Skeletal muscle tissue (tissue), 4 donors: ENCODE results near the gene MAPK14. TPM values are rescaled to one million over a fixed set of nuclear protein-coding genes. Genes with fewer than 3 reads are reported as not detected.
A peak's percentile ranks its signal among the peaks of the same experiment; 100 is the strongest.

Experiments
- H3K27ac ChIP-seq: one replicate; pipeline ENCODE4 v1.7.0; 2013; ENCODE audit warnings: mild to moderate bottlenecking, low read depth, low read length, inconsistent platforms
- H3K27me3 ChIP-seq, 3 donors: one replicate each; pipeline ENCODE4 v1.7.0; 2013; ENCODE audit warnings: low read length in 3 of 3; ENCODE audit not compliant: control insufficient read depth in 3 of 3, insufficient read depth in 3 of 3
- H3K36me3 ChIP-seq, 3 donors: one replicate each; pipeline ENCODE4 v1.7.0; 2013; ENCODE audit warnings: low read length in 3 of 3; ENCODE audit not compliant: control insufficient read depth in 3 of 3, insufficient read depth in 3 of 3
- H3K4me1 ChIP-seq, 3 donors: one replicate each; pipeline ENCODE4 v1.7.0; 2013; ENCODE audit warnings: low read length in 3 of 3, mild to moderate bottlenecking in 3 of 3; ENCODE audit not compliant: control insufficient read depth in 3 of 3, insufficient read depth in 3 of 3
- H3K4me3 ChIP-seq, 3 donors: one replicate each; pipeline ENCODE4 v1.7.0; 2013; ENCODE audit warnings: low read length in 3 of 3
- H3K9ac ChIP-seq, 3 donors: one replicate each; pipeline ENCODE4 v1.7.0; 2013; ENCODE audit warnings: low read length in 3 of 3, mild to moderate bottlenecking in 3 of 3, moderate library complexity in 2 of 3, low read depth in 1 of 3
- H3K9me3 ChIP-seq, 3 donors: one replicate each; pipeline ENCODE4 v1.7.0; 2013; ENCODE audit warnings: low read length in 3 of 3; ENCODE audit not compliant: control insufficient read depth in 3 of 3
- total RNA-seq: library from RNA; depleted of rRNA; stranded (reverse); fragments of >200 nt; gene quantifications from one replicate; pipeline ENCODE4 v1.2.3, GENCODE V29; 2014
- donor health status: Osteomylitis.

Gene MAPK14
- total RNA-seq, 1 donor from 2014 or later = 38.1 TPM

DNA sequence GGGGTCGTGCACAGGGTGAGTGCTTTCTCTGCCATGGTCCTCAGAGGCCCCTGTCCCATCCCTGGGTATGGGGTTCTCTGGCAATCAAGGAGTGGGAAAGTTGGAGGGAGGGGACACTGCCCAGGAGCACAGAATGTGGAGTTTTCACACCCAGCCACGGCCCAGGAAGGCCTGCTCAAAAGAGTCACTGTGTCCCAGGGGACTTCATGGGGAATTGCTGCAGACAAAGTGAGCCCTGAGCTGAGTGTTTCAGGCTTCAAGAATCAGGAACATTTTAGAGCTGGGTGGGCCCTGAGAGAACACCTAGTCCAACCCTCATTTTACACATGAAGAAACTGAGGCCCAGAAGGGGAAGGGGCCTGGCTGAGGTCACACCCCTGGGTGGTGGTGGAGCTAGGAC lies 108.4 kb downstream of the MAPK14 start:
- H3K27ac ChIP-seq = no peak overlapping the region
- peaks cover 0 to 22% (median 21%) of the 10 kb centered on the region in 3 donors for H3K27me3 ChIP-seq
- peaks cover 0 to 3% (median 0%) of the 10 kb centered on the region in 3 donors for H3K36me3 ChIP-seq
- no peak overlapping the region for H3K4me3 ChIP-seq
- peaks cover 10 to 25% (median 25%) of the 10 kb centered on the region in 3 donors for H3K4me1 ChIP-seq
- H3K9me3 ChIP-seq = no peaks in the 10 kb centered on the region
- no peak overlapping the region for H3K9ac ChIP-seq

DNA sequence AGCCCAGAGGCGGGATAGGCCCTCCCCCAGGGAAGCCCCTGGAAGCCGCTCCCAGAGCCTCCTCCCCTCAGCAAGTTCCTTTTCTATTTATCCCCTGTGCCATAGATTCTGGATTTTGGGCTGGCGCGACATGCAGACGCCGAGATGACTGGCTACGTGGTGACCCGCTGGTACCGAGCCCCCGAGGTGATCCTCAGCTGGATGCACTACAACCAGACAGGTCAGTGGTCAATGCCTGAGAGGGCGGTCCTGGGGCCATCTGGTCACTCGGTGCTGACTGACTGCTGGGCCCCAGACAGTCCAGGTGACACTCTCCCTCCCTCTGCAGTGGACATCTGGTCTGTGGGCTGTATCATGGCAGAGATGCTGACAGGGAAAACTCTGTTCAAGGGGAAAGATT lies 108.9 kb downstream of the MAPK14 start:
- Histone ChIP-seq H3K4me3 (no peak overlapping the region), H3K9ac (no peak overlapping the region), H3K4me1 (peaks cover 10 to 23% (median 23%) of the 10 kb centered on the region in 3 donors), H3K27ac (no peak overlapping the region), H3K27me3 (peaks cover 0 to 17% (median 17%) of the 10 kb centered on the region in 3 donors), H3K9me3 (no peaks in the 10 kb centered on the region), H3K36me3 (peaks cover 0 to 3% (median 0%) of the 10 kb centered on the region in 3 donors)

GRCh38 chr6:36138667-36139066 lies 111.1 kb downstream of the MAPK14 start:
- Histone ChIP-seq H3K4me3 (no peak overlapping the region), H3K27ac (no peak overlapping the region), H3K36me3 (peaks cover 0 to 3% (median 0%) of the 10 kb centered on the region in 3 donors), H3K9ac (no peak overlapping the region), H3K4me1 (peaks cover 10 to 23% (median 18%) of the 10 kb centered on the region in 3 donors), H3K27me3 (peaks cover 0 to 4% (median 4%) of the 10 kb centered on the region in 3 donors), H3K9me3 (no peaks in the 10 kb centered on the region)

- Histone ChIP-seq H3K36me3 (peaks cover 0 to 3% (median 0%) of the 10 kb centered on the region in 3 donors), H3K9ac (peak overlapping the region in 1 of 3 donors; percentile 14), H3K27ac (no peak overlapping the region)
Measured at GRCh38 chr6:36139431-36139830, 111.8 kb downstream of the MAPK14 start.

GRCh38 chr6:36139991-36140710 lies 112.5 kb downstream of the MAPK14 start:
- peaks cover 0 to 3% (median 0%) of the 10 kb centered on the region in 3 donors for H3K36me3 ChIP-seq
- H3K9me3 ChIP-seq = no peaks in the 10 kb centered on the region
- no peak overlapping the region for H3K27ac ChIP-seq
- peak overlapping the region in 1 of 3 donors; percentile 7 for H3K4me3 ChIP-seq
- peaks cover 10 to 22% (median 17%) of the 10 kb centered on the region in 3 donors for H3K4me1 ChIP-seq
- peak overlapping the region; percentile 14 to 57 (median 33) for H3K9ac ChIP-seq
- H3K27me3 ChIP-seq = no peaks in the 10 kb centered on the region

More at GRCh38 chr6:36139431-36139830, 111.8 kb downstream of the MAPK14 start:
- no peaks in the 10 kb centered on the region for H3K27me3 ChIP-seq
- no peak overlapping the region for H3K4me3 ChIP-seq
- peaks cover 10 to 23% (median 18%) of the 10 kb centered on the region in 3 donors for H3K4me1 ChIP-seq
- H3K9me3 ChIP-seq = no peaks in the 10 kb centered on the region

GRCh38 chr6:36141091-36141490 lies 113.5 kb downstream of the MAPK14 start:
- peaks cover 0 to 3% (median 0%) of the 10 kb centered on the region in 3 donors for H3K36me3 ChIP-seq
- H3K4me3 ChIP-seq = no peak overlapping the region
- H3K27ac ChIP-seq = no peak overlapping the region

GRCh38 chr6:36141961-36142360 lies 114.4 kb downstream of the MAPK14 start:
- Histone ChIP-seq H3K9ac (no peak overlapping the region), H3K9me3 (no peaks in the 10 kb centered on the region), H3K27ac (no peak overlapping the region), H3K4me3 (no peak overlapping the region), H3K27me3 (no peaks in the 10 kb centered on the region), H3K36me3 (no peaks in the 10 kb centered on the region), H3K4me1 (peaks cover 6 to 12% (median 10%) of the 10 kb centered on the region in 3 donors)

More at GRCh38 chr6:36141091-36141490, 113.5 kb downstream of the MAPK14 start:
- Histone ChIP-seq H3K9ac (no peak overlapping the region), H3K27me3 (no peaks in the 10 kb centered on the region), H3K9me3 (no peaks in the 10 kb centered on the region), H3K4me1 (peaks cover 6 to 13% (median 10%) of the 10 kb centered on the region in 3 donors)

- H3K4me3 ChIP-seq = no peak overlapping the region
- H3K27me3 ChIP-seq = no peaks in the 10 kb centered on the region
- peaks cover 6 to 12% (median 10%) of the 10 kb centered on the region in 3 donors for H3K4me1 ChIP-seq
- H3K27ac ChIP-seq = no peak overlapping the region
- H3K9ac ChIP-seq = no peak overlapping the region
- no peaks in the 10 kb centered on the region for H3K36me3 ChIP-seq
- H3K9me3 ChIP-seq = no peaks in the 10 kb centered on the region
Measured at GRCh38 chr6:36142971-36143838, 115.6 kb downstream of the MAPK14 start.

GRCh38 chr6:36145495-36145894 lies 117.9 kb downstream of the MAPK14 start:
- H3K4me3 ChIP-seq = no peak overlapping the region
- no peaks in the 10 kb centered on the region for H3K9me3 ChIP-seq
- H3K27me3 ChIP-seq = no peaks in the 10 kb centered on the region
- H3K27ac ChIP-seq = no peak overlapping the region
- no peaks in the 10 kb centered on the region for H3K36me3 ChIP-seq
- H3K9ac ChIP-seq = no peak overlapping the region
- peaks cover 2 to 5% (median 5%) of the 10 kb centered on the region in 3 donors for H3K4me1 ChIP-seq
